Activated T-cell treated with anti-CD3 and anti-CD28 coated beads, Interleukin-2, amount 50 U/mL, for 4 hours (primary cell): ENCODE data around the gene PPL. TPM values are rescaled to one million over a fixed set of nuclear protein-coding genes. Genes with fewer than 3 reads are reported as not detected.

ENCODE experiments used
- ATAC-seq, 2 donors: fragments of 200-7000 bp; cut with Tn5 transposase; one replicate each; pipeline ENCODE4 v1.10.0; 2021
- DNase-seq: peaks from one replicate; pipeline ENCODE4 v3.0.0-alpha.2; 2020
- H3K27me3 Mint-ChIP-seq: one replicate; pipeline ENCODE4 v1.8.0; 2021; ENCODE audit warnings: low read depth, mixed read lengths
- H3K36me3 Mint-ChIP-seq: one replicate; pipeline ENCODE4 v1.8.0; 2022; ENCODE audit warnings: mixed read lengths; ENCODE audit not compliant: insufficient read depth
- H3K4me1 Mint-ChIP-seq: one replicate; pipeline ENCODE4 v1.8.0; 2021; ENCODE audit warnings: low read depth, mixed read lengths
- H3K4me3 Mint-ChIP-seq: one replicate; pipeline ENCODE4 v1.8.0; 2021; ENCODE audit warnings: mild to moderate bottlenecking, moderate library complexity, mixed read lengths
- H3K9me3 Mint-ChIP-seq: one replicate; pipeline ENCODE4 v1.8.0; 2021; ENCODE audit warnings: mixed read lengths
- total RNA-seq, 3 donors: library from RNA; stranded (reverse); gene quantifications; one replicate each; pipeline ENCODE4 v1.2.1, GENCODE V29; 2021

The PPL gene
- total RNA-seq, 3 donors from 2014 or later, result 0.08 to 0.11 (median 0.08) TPM

- no peak for DNase-seq
- Mint-ChIP-seq H3K27me3 (no peaks in the 10 kb centered on the region), H3K4me1 (no peaks in the 10 kb centered on the region), H3K9me3 (no peaks in the 10 kb centered on the region), H3K4me3 (no peak overlapping the region), H3K36me3 (peaks cover 42% of the 10 kb centered on the region)
- ATAC-seq, result no peak
Observed at GRCh38 chr16:4884209-4884608, 52.7 kb downstream of the PPL start.

- Mint-ChIP-seq H3K4me1 (no peaks in the 10 kb centered on the region), H3K36me3 (peaks cover 46% of the 10 kb centered on the region), H3K4me3 (no peak overlapping the region), H3K9me3 (no peaks in the 10 kb centered on the region), H3K27me3 (no peaks in the 10 kb centered on the region)
- DNase-seq (no peak), ATAC-seq (no peak)
Observed at GRCh38 chr16:4883501-4883900, 53.4 kb downstream of the PPL start.

GRCh38 chr16:4882633-4883285 is 54.2 kb downstream of the PPL start:
- no peak for DNase-seq
- Mint-ChIP-seq H3K27me3 (no peaks in the 10 kb centered on the region), H3K36me3 (peaks cover 48% of the 10 kb centered on the region), H3K9me3 (no peaks in the 10 kb centered on the region), H3K4me3 (no peak overlapping the region), H3K4me1 (no peaks in the 10 kb centered on the region)
- ATAC-seq, result no peak

- no peaks in the 10 kb centered on the region for H3K9me3 Mint-ChIP-seq
- DNase-seq, result no peak
- no peak overlapping the region for H3K4me3 Mint-ChIP-seq
- no peaks in the 10 kb centered on the region for H3K27me3 Mint-ChIP-seq
- ATAC-seq, result no peak
- H3K36me3 Mint-ChIP-seq, result peaks cover 53% of the 10 kb centered on the region
- H3K4me1 Mint-ChIP-seq, result no peaks in the 10 kb centered on the region
Observed at GRCh38 chr16:4882000-4882632, 54.8 kb downstream of the PPL start.

- H3K4me1 Mint-ChIP-seq, result no peaks in the 10 kb centered on the region
- H3K4me3 Mint-ChIP-seq, result no peak overlapping the region
- DNase-seq, result no peak
- no peak for ATAC-seq
- peaks cover 56% of the 10 kb centered on the region for H3K36me3 Mint-ChIP-seq
- H3K27me3 Mint-ChIP-seq, result no peaks in the 10 kb centered on the region
- H3K9me3 Mint-ChIP-seq, result no peaks in the 10 kb centered on the region
Observed at GRCh38 chr16:4880006-4880580, 56.9 kb downstream of the PPL start.

- Mint-ChIP-seq H3K27me3 (no peaks in the 10 kb centered on the region), H3K4me3 (no peak overlapping the region), H3K9me3 (no peaks in the 10 kb centered on the region), H3K36me3 (peaks cover 54% of the 10 kb centered on the region), H3K4me1 (no peaks in the 10 kb centered on the region)
- ATAC-seq (no peak), DNase-seq (no peak)
Observed at GRCh38 chr16:4879049-4879448, 57.9 kb downstream of the PPL start.

GRCh38 chr16:4877380-4877685 is 59.6 kb downstream of the PPL start:
- no peaks in the 10 kb centered on the region for H3K27me3 Mint-ChIP-seq
- ATAC-seq (no peak), DNase-seq (no peak)
- H3K36me3 Mint-ChIP-seq, result peaks cover 49% of the 10 kb centered on the region
- H3K4me1 Mint-ChIP-seq, result no peaks in the 10 kb centered on the region
- no peak overlapping the region for H3K4me3 Mint-ChIP-seq
- no peaks in the 10 kb centered on the region for H3K9me3 Mint-ChIP-seq

- H3K36me3 Mint-ChIP-seq, result peaks cover 47% of the 10 kb centered on the region
- ATAC-seq (no peak), DNase-seq (no peak)
- H3K4me1 Mint-ChIP-seq, result no peaks in the 10 kb centered on the region
- H3K27me3 Mint-ChIP-seq, result no peaks in the 10 kb centered on the region
- H3K4me3 Mint-ChIP-seq, result no peak overlapping the region
- no peaks in the 10 kb centered on the region for H3K9me3 Mint-ChIP-seq
Observed at GRCh38 chr16:4876646-4877379, 60.1 kb downstream of the PPL start.

- no peak overlapping the region for H3K4me3 Mint-ChIP-seq
- H3K9me3 Mint-ChIP-seq, result no peaks in the 10 kb centered on the region
- H3K36me3 Mint-ChIP-seq, result peaks cover 47% of the 10 kb centered on the region
- H3K4me1 Mint-ChIP-seq, result no peaks in the 10 kb centered on the region
- ATAC-seq (no peak), DNase-seq (no peak)
- no peaks in the 10 kb centered on the region for H3K27me3 Mint-ChIP-seq
Observed at GRCh38 chr16:4874666-4875065, 62.3 kb downstream of the PPL start.

- Mint-ChIP-seq H3K4me1 (peaks cover 2% of the 10 kb centered on the region), H3K9me3 (no peaks in the 10 kb centered on the region), H3K4me3 (no peak overlapping the region), H3K27me3 (no peaks in the 10 kb centered on the region), H3K36me3 (peaks cover 50% of the 10 kb centered on the region)
- ATAC-seq, result no peak
- no peak for DNase-seq
Observed at GRCh38 chr16:4873091-4873490, 63.9 kb downstream of the PPL start.

GRCh38 chr16:4871071-4871470 is 65.9 kb downstream of the PPL start:
- no peak for ATAC-seq
- no peak for DNase-seq
- H3K4me1 Mint-ChIP-seq, result peaks cover 6% of the 10 kb centered on the region
- H3K4me3 Mint-ChIP-seq, result no peak overlapping the region
- H3K36me3 Mint-ChIP-seq, result peaks cover 43% of the 10 kb centered on the region
- no peaks in the 10 kb centered on the region for H3K9me3 Mint-ChIP-seq
- no peaks in the 10 kb centered on the region for H3K27me3 Mint-ChIP-seq

- Mint-ChIP-seq H3K9me3 (no peaks in the 10 kb centered on the region), H3K27me3 (no peaks in the 10 kb centered on the region), H3K36me3 (peaks cover 37% of the 10 kb centered on the region), H3K4me1 (peaks cover 6% of the 10 kb centered on the region), H3K4me3 (no peak overlapping the region)
- DNase-seq (no peak), ATAC-seq (no peak)
Observed at GRCh38 chr16:4870138-4870671, 66.7 kb downstream of the PPL start.

- no peaks in the 10 kb centered on the region for H3K9me3 Mint-ChIP-seq
- ATAC-seq, result no peak
- peaks cover 8% of the 10 kb centered on the region for H3K4me1 Mint-ChIP-seq
- no peak for DNase-seq
- H3K27me3 Mint-ChIP-seq, result no peaks in the 10 kb centered on the region
- H3K4me3 Mint-ChIP-seq, result no peak overlapping the region
- H3K36me3 Mint-ChIP-seq, result peaks cover 32% of the 10 kb centered on the region
Observed at GRCh38 chr16:4869147-4869805, 67.7 kb downstream of the PPL start.

- Mint-ChIP-seq H3K27me3 (no peaks in the 10 kb centered on the region), H3K4me3 (no peak overlapping the region), H3K9me3 (no peaks in the 10 kb centered on the region), H3K36me3 (peaks cover 34% of the 10 kb centered on the region), H3K4me1 (peaks cover 11% of the 10 kb centered on the region)
- DNase-seq (no peak), ATAC-seq (no peak)
Observed at GRCh38 chr16:4868535-4868934, 68.4 kb downstream of the PPL start.
